Astrocyte (in vitro differentiated cells and primary cell): ENCODE results near the gene INPP5J. TPM values are rescaled to one million over a fixed set of nuclear protein-coding genes. Genes with fewer than 3 reads are reported as not detected.
A peak's percentile ranks its signal among the peaks of the same experiment; 100 is the strongest.
"Not testable (repeated sequence)": the region's sequence is repeated elsewhere in the genome, so short reads cannot be mapped to it uniquely, and the experiment has no call there.

Experiments
- DNase-seq: peaks from one replicate; pipeline ENCODE4 v3.0.0-alpha.2; 2010; ENCODE audit warnings: low read depth
- FAIRE-seq: peaks from 2 replicates; lab custom pipeline; 2011; peaks lifted over from hg19 to GRCh38; lab: Jason Lieb, UNC
- H2AFZ ChIP-seq: 2 replicates; pipeline ENCODE4 v1.6.0; 2012; ENCODE audit warnings: low read depth, low read length, inconsistent platforms
- H3K27ac ChIP-seq: 2 replicates; pipeline ENCODE4 v1.5.1; 2011; ENCODE audit warnings: low read depth, low read length, inconsistent platforms
- H3K27me3 ChIP-seq: 2 replicates; pipeline ENCODE4 v1.6.0; 2011; ENCODE audit warnings: low read length, inconsistent platforms; ENCODE audit not compliant: insufficient read depth
- H3K36me3 ChIP-seq: 2 replicates; pipeline ENCODE4 v1.5.1; 2011; ENCODE audit warnings: low read length, inconsistent platforms; ENCODE audit not compliant: insufficient read depth
- H3K4me1 ChIP-seq: 2 replicates; pipeline ENCODE4 v1.5.1; 2011; ENCODE audit warnings: low read length, inconsistent platforms; ENCODE audit not compliant: insufficient read depth
- H3K4me2 ChIP-seq: 2 replicates; pipeline ENCODE4 v1.6.0; 2012; ENCODE audit warnings: low read length, inconsistent platforms
- H3K4me3 ChIP-seq: 2 replicates; pipeline ENCODE4 v1.5.1; 2011; ENCODE audit warnings: low read depth, mild to moderate bottlenecking, low read length, inconsistent platforms; ENCODE audit not compliant: insufficient read depth
- H3K79me2 ChIP-seq: 2 replicates; pipeline ENCODE4 v1.6.0; 2012; ENCODE audit warnings: mild to moderate bottlenecking, low read length, inconsistent platforms; ENCODE audit not compliant: insufficient read depth
- H3K9ac ChIP-seq: 2 replicates; pipeline ENCODE4 v1.6.0; 2012; ENCODE audit warnings: mild to moderate bottlenecking, low read length, inconsistent platforms
- H3K9me3 ChIP-seq: 2 replicates; pipeline ENCODE4 v1.5.1; 2012; ENCODE audit warnings: low read depth, mild to moderate bottlenecking, low read length, inconsistent platforms; ENCODE audit not compliant: insufficient read depth
- H4K20me1 ChIP-seq: 2 replicates; pipeline ENCODE4 v1.6.0; 2012; ENCODE audit warnings: low read length, inconsistent platforms; ENCODE audit not compliant: insufficient read depth
- H3K27ac Mint-ChIP-seq: one replicate; pipeline ENCODE4 v1.8.0; 2021; ENCODE audit warnings: mild to moderate bottlenecking, mixed read lengths; ENCODE audit not compliant: unreplicated experiment
- H3K27me3 Mint-ChIP-seq: one replicate; pipeline ENCODE4 v1.8.0; 2021; ENCODE audit warnings: low read depth, mixed read lengths; ENCODE audit not compliant: unreplicated experiment
- H3K36me3 Mint-ChIP-seq: one replicate; pipeline ENCODE4 v1.8.0; 2021; ENCODE audit warnings: low read depth, mixed read lengths; ENCODE audit not compliant: unreplicated experiment
- H3K4me1 Mint-ChIP-seq: one replicate; pipeline ENCODE4 v1.8.0; 2021; ENCODE audit warnings: low read depth, mixed read lengths; ENCODE audit not compliant: unreplicated experiment
- H3K4me3 Mint-ChIP-seq: one replicate; pipeline ENCODE4 v1.8.0; 2021; ENCODE audit warnings: mild to moderate bottlenecking, moderate library complexity, mixed read lengths; ENCODE audit not compliant: unreplicated experiment
- H3K9me3 Mint-ChIP-seq: one replicate; pipeline ENCODE4 v1.8.0; 2021; ENCODE audit warnings: mild to moderate bottlenecking, mixed read lengths; ENCODE audit not compliant: unreplicated experiment
- CTCF ChIP-seq: IDR thresholded peaks from 2 replicates; pipeline ENCODE4 v1.5.1; 2011; ENCODE audit warnings: low read depth, mild to moderate bottlenecking, inconsistent platforms, low read length, moderate library complexity; ENCODE audit not compliant: insufficient read depth
- EZH2 ChIP-seq: IDR thresholded peaks from 2 replicates; pipeline ENCODE4 v1.6.1; 2012; ENCODE audit warnings: mild to moderate bottlenecking, low read length, inconsistent platforms; ENCODE audit not compliant: insufficient read depth
- total RNA-seq: library from RNA; stranded (reverse); gene quantifications from 2 replicates; pipeline ENCODE4 v1.2.1, GENCODE V29; 2021

The INPP5J gene
- total RNA-seq, 1 donor from 2014 or later = 3.0 TPM

DNA sequence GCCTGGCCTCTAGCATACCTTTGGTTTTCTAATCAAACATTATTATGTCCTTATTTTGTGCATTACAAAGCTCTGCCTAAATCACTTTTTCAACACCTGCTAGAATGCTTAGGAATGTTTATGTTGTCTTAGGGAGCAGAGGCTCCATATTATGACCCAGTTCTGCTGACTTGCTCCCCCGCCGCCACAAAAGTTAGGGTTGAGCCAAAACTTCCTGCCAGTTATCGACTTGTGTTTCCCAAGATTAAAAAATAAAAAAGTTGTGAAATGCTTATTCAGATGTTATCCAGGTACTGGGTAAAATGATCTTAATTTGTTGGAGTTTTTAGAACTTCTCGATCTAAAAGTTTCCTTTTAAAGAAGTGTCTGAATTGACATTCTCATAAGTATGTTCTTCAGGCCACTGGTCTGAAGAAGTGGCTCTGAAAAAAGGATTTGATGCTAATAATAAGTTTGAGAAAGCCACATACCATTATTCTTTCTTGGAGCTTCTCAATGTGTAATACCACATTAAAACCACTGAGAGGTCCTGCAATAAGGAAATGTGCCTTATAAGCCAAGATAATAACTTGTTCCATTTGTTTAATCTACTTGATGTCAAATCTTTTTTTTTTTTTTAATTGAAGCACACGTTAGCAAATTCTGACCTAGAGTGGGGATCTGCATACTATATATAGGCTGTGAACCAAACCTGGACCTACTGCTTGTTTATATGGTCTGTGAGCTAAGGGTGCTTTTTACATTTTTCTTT lies 39.4 kb downstream of the INPP5J start:
- H3K27ac Mint-ChIP-seq = no peak overlapping the region
- Histone ChIP-seq H2AFZ (no peak overlapping the region), H3K9me3 (no peaks in the 10 kb centered on the region), H3K4me3 (no peak overlapping the region), H3K27me3 (no peaks in the 10 kb centered on the region), H3K79me2 (peaks cover 61% of the 10 kb centered on the region), H3K4me1 (peaks cover 9% of the 10 kb centered on the region), H3K36me3 (peaks cover 7% of the 10 kb centered on the region), H4K20me1 (peaks cover 11% of the 10 kb centered on the region), H3K9ac (no peak overlapping the region), H3K27ac (no peak overlapping the region), H3K4me2 (peak overlapping the region; percentile 89)
- peaks cover 5% of the 10 kb centered on the region for H3K9me3 Mint-ChIP-seq
- peaks cover 15% of the 10 kb centered on the region for H3K4me1 Mint-ChIP-seq
- DNase-seq (peak; percentile 30), FAIRE-seq (no peak)
- peaks cover 7% of the 10 kb centered on the region for H3K36me3 Mint-ChIP-seq
- TF ChIP-seq EZH2 (no peak), CTCF (no peak)
- peaks cover 12% of the 10 kb centered on the region for H3K27me3 Mint-ChIP-seq
- peak overlapping the region; percentile 64 for H3K4me3 Mint-ChIP-seq

GRCh38 chr22:31170971-31171370 lies 48.2 kb downstream of the INPP5J start:
- H3K4me3 ChIP-seq = no peak overlapping the region
- no peak for FAIRE-seq
- no peak overlapping the region for H3K27ac Mint-ChIP-seq

DNA sequence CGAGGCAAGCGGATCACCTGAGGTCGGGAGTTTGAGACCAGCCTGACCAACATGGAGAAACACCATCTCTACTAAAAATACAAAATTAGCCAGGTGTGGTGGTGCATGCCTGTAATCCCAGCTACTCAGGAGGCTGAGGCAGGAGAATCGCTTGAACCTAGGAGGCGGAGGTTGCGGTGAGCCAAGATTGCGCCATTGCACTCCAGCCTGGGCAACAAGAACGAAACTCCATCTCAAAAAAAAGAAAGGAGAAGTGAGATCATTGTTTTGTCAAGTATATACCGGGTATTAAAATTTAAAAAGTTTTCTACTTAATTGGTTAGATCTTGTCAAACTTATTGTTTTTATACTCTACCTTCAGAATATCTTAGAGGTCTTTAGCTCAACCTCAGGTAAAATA lies 49.0 kb downstream of the INPP5J start:
- Histone ChIP-seq H3K4me1 (peaks cover 22% of the 10 kb centered on the region), H3K79me2 (peaks cover 85% of the 10 kb centered on the region), H4K20me1 (peaks cover 30% of the 10 kb centered on the region)
- H3K4me1 Mint-ChIP-seq = peaks cover 19% of the 10 kb centered on the region
- not testable (repeated sequence) for H3K27me3 ChIP-seq, FAIRE-seq, H3K27ac ChIP-seq, H3K4me3 ChIP-seq, H3K36me3 ChIP-seq, H3K9me3 ChIP-seq, H3K4me2 ChIP-seq, H3K4me3 Mint-ChIP-seq, H3K27ac Mint-ChIP-seq, H3K27me3 Mint-ChIP-seq, H2AFZ ChIP-seq, H3K9ac ChIP-seq, H3K9me3 Mint-ChIP-seq, DNase-seq, H3K36me3 Mint-ChIP-seq

More at GRCh38 chr22:31170971-31171370, 48.2 kb downstream of the INPP5J start:
- Histone ChIP-seq H3K9me3 (no peaks in the 10 kb centered on the region), H2AFZ (no peak overlapping the region), H3K9ac (no peak overlapping the region), H3K4me2 (no peak overlapping the region), H3K27me3 (no peaks in the 10 kb centered on the region), H3K4me1 (peaks cover 20% of the 10 kb centered on the region), H3K79me2 (peaks cover 87% of the 10 kb centered on the region), H3K27ac (no peak overlapping the region), H4K20me1 (peaks cover 30% of the 10 kb centered on the region), H3K36me3 (peaks cover 3% of the 10 kb centered on the region)
- TF ChIP-seq EZH2 (no peak), CTCF (no peak)
- Mint-ChIP-seq H3K9me3 (no peaks in the 10 kb centered on the region), H3K27me3 (no peaks in the 10 kb centered on the region), H3K4me1 (peaks cover 16% of the 10 kb centered on the region), H3K4me3 (no peak overlapping the region), H3K36me3 (peaks cover 7% of the 10 kb centered on the region)
- no peak for DNase-seq
